HG03108 (cell line): Measurements from ENCODE around the gene ORM2.
"Not testable (repeated sequence)": the region's sequence is repeated elsewhere in the genome, so short reads cannot be mapped to it uniquely, and the experiment has no call there.

Experiments
- ATAC-seq: cut with Tn5 transposase; IDR thresholded peaks from one replicate; pipeline ENCODE4 v1.9.1; 2021; ENCODE audit warnings: moderate library complexity; ENCODE audit not compliant: unreplicated experiment

Gene ORM2

GRCh38 chr9:114329625-114330022 is at the start of gene ORM2:
ORM2 (plus strand) TSS chr9:114329869; CDS start chr9:114329905, 36 bp downstream.
- ATAC-seq: not testable (repeated sequence)

GRCh38 chr9:114280636-114281472 is 48.8 kb upstream of the ORM2 start:
- no peak for ATAC-seq

DNA sequence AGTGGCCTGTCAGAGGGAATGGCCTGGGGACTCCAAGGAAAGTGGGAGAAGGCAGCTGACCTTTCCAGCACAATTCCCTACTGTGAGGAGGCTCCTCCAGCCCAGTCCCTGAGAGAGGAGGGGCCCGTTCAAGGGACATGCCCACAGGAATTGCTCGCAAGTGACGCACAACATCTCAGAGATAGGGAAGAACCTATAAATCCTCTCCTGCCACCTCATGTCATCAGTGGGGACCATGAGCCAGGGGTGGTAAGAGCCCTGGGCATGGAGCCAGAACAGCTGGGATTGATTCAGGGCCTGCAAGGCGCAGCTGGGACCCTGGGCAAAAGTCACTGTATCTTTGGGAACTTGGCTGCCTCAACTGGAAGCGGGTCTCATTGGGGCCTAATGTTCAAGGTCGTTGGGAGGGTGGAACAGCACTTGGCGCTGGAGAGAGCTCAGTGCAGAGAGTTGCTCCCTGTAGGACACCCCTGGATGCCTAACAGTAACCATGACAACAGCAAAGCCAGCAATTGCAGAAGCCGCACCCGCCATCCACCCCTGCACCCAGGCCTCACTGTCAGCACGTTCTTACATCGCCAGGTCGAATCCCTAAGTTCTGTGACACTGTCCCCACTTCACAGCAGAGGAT is 48.1 kb upstream of the ORM2 start:
- no peak for ATAC-seq

DNA sequence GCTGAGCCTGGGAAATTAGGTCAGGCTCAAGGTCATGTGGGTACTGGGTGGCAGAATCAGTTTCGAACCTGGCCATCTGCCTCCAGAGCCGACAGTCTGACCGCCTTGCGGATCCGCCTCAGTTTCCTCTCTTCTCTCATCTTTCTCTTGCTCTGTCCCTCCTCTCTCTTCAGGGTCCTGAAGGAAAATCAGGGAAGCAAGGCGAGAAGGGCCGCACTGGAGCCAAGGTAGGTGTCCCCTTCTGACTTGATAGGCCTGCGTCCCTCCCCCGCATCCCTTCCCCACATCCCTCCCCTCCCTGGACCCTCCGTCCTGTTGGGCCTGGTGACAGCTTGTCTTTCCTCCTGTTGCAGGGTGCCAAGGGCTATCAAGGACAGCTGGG is 47.6 kb upstream of the ORM2 start:
- no peak for ATAC-seq

- ATAC-seq: no peak
Observed at GRCh38 chr9:114282507-114282906, 47.2 kb upstream of the ORM2 start.

DNA sequence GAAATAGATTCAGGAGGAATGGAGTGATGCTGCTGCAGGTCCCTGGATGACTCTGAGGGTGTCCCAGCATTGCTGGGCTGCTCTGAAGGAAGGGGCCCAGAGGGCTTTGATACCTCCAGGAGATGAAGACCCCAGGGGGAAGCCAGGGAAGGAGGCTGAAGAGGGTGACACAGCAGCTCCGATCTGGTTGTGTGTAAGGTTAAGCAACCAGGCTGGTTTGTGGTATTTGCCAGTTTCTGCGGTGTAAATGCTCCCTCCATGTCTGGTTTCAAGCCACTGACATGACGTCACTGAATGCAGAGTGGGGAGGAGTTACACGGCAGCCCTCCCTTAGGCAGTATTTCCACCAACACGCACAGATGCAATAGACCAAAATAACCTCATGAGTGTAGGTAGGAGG is 46.7 kb upstream of the ORM2 start:
- ATAC-seq: no peak

DNA sequence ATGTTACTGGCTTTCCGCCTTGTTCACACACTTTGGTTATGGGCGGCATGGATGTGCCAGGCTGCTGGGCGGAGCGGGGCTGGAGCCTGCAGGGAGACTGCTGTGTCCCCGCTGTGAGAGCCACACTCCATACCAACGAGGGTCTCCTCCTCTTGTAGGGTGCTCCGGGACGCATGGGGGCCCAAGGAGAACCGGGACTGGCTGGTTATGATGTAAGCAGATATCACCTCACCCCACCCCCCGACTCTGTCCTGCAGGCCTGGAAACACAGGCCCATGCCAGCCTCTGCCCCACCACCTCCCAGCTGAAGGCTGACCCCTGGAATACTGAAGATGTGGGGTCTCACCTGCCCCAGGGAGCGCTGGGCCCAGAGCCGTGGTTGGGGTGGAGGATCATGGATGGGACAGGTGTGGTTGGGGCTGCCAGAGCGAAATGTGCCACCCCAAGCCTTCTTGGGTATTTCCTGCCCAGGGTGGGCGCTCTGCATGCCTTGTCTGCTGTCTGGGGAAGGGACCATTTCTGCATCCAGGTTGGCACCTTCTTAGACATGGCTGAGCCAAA is 46.0 kb upstream of the ORM2 start:
- no peak for ATAC-seq

GRCh38 chr9:114284316-114285060 is 45.2 kb upstream of the ORM2 start:
- ATAC-seq: no peak

- ATAC-seq: no peak
Observed at GRCh38 chr9:114285166-114285867, 44.4 kb upstream of the ORM2 start.

DNA sequence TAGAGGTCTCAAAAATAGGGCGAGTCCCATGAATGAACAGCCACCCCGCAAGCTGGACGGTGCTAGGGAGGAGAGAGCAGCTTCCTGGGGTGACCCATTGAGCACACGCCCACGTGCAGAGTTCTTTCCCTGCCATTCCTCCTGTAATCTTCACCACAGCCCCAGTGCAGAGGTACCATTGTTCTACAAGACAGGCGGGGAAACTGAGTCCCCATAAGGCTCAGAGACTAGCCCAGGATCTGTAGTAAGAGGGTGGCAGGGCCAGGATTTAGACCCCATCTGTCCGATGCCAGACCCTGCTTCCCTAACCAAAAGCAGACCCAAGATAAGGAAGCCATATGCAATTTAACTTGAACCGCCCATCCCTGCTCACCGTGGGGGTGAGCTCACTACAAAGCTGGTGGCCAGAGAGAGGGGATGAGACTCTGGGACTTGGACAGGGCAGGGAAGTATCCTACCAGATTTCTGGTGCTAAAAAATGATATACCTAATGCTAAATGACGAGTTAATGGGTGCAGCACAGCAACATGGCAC is 43.5 kb upstream of the ORM2 start:
- no peak for ATAC-seq

DNA sequence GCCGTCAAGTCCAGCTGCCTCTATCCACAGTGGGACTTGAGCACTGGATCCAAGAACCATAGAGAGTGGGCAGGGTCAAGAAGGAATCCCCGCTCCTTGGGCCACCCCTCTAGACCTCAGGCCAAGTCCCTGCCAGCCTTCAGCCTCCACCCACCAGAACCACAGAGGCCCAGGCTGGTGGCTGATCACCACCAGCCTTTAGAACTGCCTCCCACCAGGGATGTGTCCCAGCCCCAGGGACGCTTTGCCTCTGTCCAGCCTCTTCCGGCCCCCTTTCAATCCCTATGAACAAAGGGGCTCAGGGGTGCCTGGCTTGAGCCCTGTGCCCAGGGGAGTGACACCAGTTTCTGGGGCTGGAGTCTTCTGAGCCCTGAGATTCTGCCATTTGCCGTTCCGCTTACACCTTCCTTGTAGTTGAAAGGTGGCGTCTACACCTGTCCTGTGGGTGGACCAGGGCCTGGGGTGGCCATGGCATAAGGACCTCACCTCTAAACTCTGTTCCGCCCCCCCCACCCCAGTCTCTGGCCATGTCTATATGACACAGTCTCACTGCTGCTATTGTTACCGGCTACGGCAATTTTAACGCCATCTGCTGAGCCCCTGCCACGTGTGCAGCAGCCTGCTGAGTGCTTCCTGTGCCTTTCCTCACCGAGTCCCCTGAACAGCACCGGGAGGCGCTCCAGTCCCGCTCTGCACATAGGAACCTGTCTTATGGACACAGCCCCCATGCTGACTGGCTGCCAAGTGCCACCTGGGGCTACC is 42.5 kb upstream of the ORM2 start:
- ATAC-seq: no peak

DNA sequence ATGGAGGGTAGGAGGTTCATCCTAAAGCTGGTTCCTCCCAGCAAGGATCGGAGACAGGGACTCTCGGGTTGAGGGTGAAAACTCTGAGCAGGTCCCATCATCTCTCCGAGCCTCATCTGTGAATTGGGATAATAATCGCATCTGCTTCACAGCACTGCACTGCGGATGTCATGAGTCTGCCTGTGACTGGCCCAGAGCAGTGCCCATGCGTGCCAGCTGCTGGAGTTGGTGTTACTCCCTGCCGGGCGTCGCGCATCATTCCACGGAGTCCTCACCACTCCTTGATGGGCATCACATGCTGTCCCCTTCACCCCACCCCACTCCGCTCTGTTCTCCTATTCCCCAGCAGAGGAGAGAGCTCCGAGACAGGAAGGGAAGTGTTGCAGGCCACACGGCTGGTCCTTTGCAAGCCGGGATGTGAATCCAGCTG is 41.9 kb upstream of the ORM2 start:
- ATAC-seq: no peak

DNA sequence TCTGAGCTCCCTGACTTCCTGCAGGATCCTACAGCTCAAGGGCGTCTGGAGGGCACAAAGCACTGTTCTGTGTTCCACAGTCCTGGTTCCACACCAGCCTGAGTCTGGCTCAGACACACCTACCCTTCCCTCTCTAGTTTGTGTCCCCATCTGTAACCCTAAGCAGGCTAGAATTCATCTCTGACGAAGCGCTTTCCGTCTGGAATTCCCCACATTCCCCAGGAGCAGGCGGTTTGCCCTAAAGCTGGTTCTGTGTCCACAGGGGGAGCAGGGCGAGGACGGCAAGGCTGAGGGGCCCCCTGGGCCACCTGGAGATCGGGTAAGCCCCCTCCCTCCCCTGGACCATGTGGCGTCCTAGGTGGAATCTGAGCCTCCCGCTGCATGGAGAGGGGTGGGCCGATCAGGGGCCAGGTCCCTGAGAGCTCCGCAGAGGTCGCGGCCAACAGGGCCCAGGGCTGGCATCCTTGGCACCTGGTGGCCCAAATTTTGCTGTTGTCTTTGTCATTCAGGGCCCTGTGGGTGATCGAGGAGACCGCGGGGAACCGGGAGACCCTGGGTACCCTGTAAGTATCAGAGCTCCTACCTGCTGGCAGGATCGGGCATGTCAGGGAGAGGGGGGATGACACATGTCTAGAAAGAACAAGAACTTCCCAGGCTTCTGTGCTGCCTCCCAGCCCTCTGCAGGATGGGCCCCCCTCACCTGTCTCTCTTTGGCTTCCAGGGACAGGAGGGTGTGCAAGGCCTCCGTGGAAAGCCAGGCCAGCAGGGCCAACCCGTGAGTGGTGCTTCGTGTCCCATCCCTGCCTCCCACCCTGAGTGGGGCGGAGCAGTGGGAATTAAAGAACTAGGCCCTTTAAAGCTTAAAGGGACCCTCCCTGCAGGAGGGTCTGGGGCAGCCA is 41.2 kb upstream of the ORM2 start:
- no peak for ATAC-seq

- no peak for ATAC-seq
Observed at GRCh38 chr9:114289106-114289505, 40.6 kb upstream of the ORM2 start.

DNA sequence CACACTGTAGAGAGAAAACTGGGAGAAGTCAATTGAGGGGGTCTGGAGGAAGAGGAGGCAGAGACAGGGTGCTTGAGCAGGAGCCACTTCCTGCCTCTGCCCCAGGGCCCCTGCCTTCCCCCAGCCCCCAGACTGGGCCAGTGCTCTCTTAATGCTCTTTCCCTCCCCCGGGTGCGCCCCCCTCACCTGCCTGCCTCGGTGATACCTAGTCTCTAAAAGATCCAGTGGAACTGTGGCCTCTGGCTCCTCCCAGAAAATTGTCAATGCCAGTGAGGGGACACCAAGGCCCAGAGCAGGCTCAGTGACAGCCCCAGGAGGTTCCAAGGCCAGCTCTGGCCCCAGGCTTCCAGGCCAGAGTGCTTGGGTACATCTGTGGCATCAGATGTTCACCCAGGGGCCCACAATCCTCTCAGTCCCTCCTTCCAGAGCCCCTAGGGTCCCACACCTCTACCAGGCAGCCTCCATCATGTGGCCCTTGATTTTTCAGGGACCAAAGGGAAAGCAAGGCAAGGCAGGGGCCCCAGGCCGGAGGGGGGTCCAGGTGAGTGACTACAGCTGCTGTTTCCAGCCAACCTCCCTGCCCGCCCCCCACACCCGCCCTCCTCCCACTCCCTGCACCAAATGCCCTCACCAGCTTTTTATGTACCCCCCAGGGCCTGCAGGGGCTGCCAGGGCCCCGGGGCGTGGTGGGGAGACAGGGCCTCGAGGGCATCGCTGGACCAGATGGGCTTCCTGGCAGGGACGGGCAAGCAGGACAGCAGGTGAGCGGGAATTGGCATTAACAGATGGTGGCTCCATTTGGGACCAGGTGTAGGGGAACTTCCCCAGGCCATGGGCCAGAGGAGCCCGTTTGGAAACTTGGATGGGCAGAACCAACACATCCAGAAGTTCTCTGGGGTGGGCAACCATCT is 39.8 kb upstream of the ORM2 start:
- no peak for ATAC-seq

GRCh38 chr9:114290561-114290986 is 39.1 kb upstream of the ORM2 start:
- no peak for ATAC-seq

- ATAC-seq: no peak
Observed at GRCh38 chr9:114291064-114291474, 38.6 kb upstream of the ORM2 start.
